ENCODE results near the gene POU2F3. TPM values are rescaled to one million over a fixed set of nuclear protein-coding genes. Genes with fewer than 3 reads are reported as not detected.

The POU2F3 gene
- total and polyA plus RNA-seq, 2 donors (not counting 1 experiment from before 2014, with no cell fraction given), result not detected

- Histone ChIP-seq H3K4me1 (ENCODE audit: control insufficient read depth, extremely low read depth, insufficient read depth, low read length) (peaks cover 15% of the 10 kb centered on the region), H3K4me3 (replicated peaks in 1 of 4; ENCODE audit: control extremely low read depth in 1 of 4, insufficient read depth in 1 of 4, low read depth in 3 of 4, low read length in 4 of 4) (peak overlapping the region; percentile 79 to 99 (median 96)), H2AFZ (ENCODE audit: low read length) (no peak overlapping the region), H3K9ac (ENCODE audit: insufficient read depth, low read length) (peak overlapping the region; percentile 96), H3K9me3 (ENCODE audit: control insufficient read depth, insufficient read depth, low read depth, low read length) (no peaks in the 10 kb centered on the region), H3K27me3 (ENCODE audit: control insufficient read depth, insufficient read depth, low read length) (no peaks in the 10 kb centered on the region), H3K4me2 (ENCODE audit: extremely low read depth, insufficient read depth, low read length) (peak overlapping the region; percentile 99), H3K27ac (ENCODE audit: insufficient read depth, low read length) (peak overlapping the region; percentile 95), H4K20me1 (ENCODE audit: control insufficient read depth, extremely low read depth, insufficient read depth, low read length) (peaks cover 6% of the 10 kb centered on the region), H3K79me2 (ENCODE audit: control insufficient read depth, insufficient read depth, low read length) (peaks cover 53% of the 10 kb centered on the region), H3K36me3 (ENCODE audit: control insufficient read depth, insufficient read depth, low read length) (no peaks in the 10 kb centered on the region)
- peak; percentile 30 to 34 for DNase-seq (ENCODE audit: low read depth in 2 of 2)
- TF ChIP-seq EZH2 (IDR thresholded peaks at IDR 0.05; ENCODE audit: low read length, missing control alignments), result no peak
- no peak for TF ChIP-seq CTCF (conservative IDR thresholded peaks at IDR 0.05 in 1 of 2, IDR thresholded peaks at IDR 0.05 in 1 of 2; ENCODE audit: low read depth in 1 of 2, low read length in 2 of 2)
These were observed 96.9 kb downstream of the POU2F3 start for GRCh38 chr11:120336641-120337354.

GRCh38 chr11:120337355-120338106 lies 97.6 kb downstream of the POU2F3 start:
- Histone ChIP-seq H2AFZ (ENCODE audit: low read length) (no peak overlapping the region), H3K9me3 (ENCODE audit: control insufficient read depth, insufficient read depth, low read depth, low read length) (no peaks in the 10 kb centered on the region), H3K27me3 (ENCODE audit: control insufficient read depth, insufficient read depth, low read length) (no peaks in the 10 kb centered on the region), H3K9ac (ENCODE audit: insufficient read depth, low read length) (peak overlapping the region; percentile 96), H3K36me3 (ENCODE audit: control insufficient read depth, insufficient read depth, low read length) (no peaks in the 10 kb centered on the region), H3K27ac (ENCODE audit: insufficient read depth, low read length) (peak overlapping the region; percentile 95), H3K79me2 (ENCODE audit: control insufficient read depth, insufficient read depth, low read length) (peaks cover 60% of the 10 kb centered on the region), H3K4me2 (ENCODE audit: extremely low read depth, insufficient read depth, low read length) (peak overlapping the region; percentile 99), H3K4me1 (ENCODE audit: control insufficient read depth, extremely low read depth, insufficient read depth, low read length) (peaks cover 9% of the 10 kb centered on the region), H4K20me1 (ENCODE audit: control insufficient read depth, extremely low read depth, insufficient read depth, low read length) (peaks cover 6% of the 10 kb centered on the region), H3K4me3 (replicated peaks in 1 of 4; ENCODE audit: control extremely low read depth in 1 of 4, insufficient read depth in 1 of 4, low read depth in 3 of 4, low read length in 4 of 4) (peak overlapping the region; percentile 79 to 99 (median 96))
- DNase-seq (ENCODE audit: low read depth in 2 of 2), result peak; percentile 36 to 50
- TF ChIP-seq CTCF (conservative IDR thresholded peaks at IDR 0.05 in 1 of 2, IDR thresholded peaks at IDR 0.05 in 1 of 2; ENCODE audit: low read depth in 1 of 2, low read length in 2 of 2), result no peak
- TF ChIP-seq EZH2 (IDR thresholded peaks at IDR 0.05; ENCODE audit: low read length, missing control alignments), result no peak
